HepG2 (cell line): ENCODE results near the gene SLC39A1. TPM values are rescaled to one million over a fixed set of nuclear protein-coding genes. Genes with fewer than 3 reads are reported as not detected.
A peak's percentile ranks its signal among the peaks of the same experiment; 100 is the strongest.

Experiments
- CEBPG ChIP-seq: IDR thresholded peaks from 2 replicates; pipeline ENCODE4 v1.6.1; 2016
- CENPT ChIP-seq: sonication (generic); formaldehyde crosslinking; IDR thresholded peaks from 2 replicates; pipeline ENCODE4 v1.8.0; 2022; ENCODE audit warnings: low read depth, mild to moderate bottlenecking, moderate library complexity, missing genetic modification reagents
- FOXP4 ChIP-seq: sonication (generic); formaldehyde crosslinking; IDR thresholded peaks from 2 replicates; pipeline ENCODE4 v1.4.0; 2020; ENCODE audit warnings: missing genetic modification reagents
- IRF9 ChIP-seq: sonication (generic); formaldehyde crosslinking; IDR thresholded peaks from 2 replicates; pipeline ENCODE4 v1.8.0; 2022; ENCODE audit warnings: missing genetic modification reagents, mild to moderate bottlenecking, borderline replicate concordance
- KMT2A ChIP-seq: sonication (generic); formaldehyde crosslinking; IDR thresholded peaks from 2 replicates; pipeline ENCODE4 v1.4.0; 2020; ENCODE audit warnings: missing genetic modification reagents
- MTF1 ChIP-seq: sonication (generic); formaldehyde crosslinking; IDR thresholded peaks from 2 replicates; pipeline ENCODE4 v1.5.0; 2020; ENCODE audit warnings: missing genetic modification reagents
- POLR2A ChIP-seq, 2 experiments: IDR thresholded peaks; 2 replicates each; pipeline ENCODE4 v1.6.1; 2011; ENCODE audit warnings: low read depth in 2 of 2, low read length in 2 of 2, mild to moderate bottlenecking in 1 of 2, moderate library complexity in 1 of 2; ENCODE audit not compliant: insufficient read depth in 1 of 2
- XBP1 ChIP-seq: sonication (generic); formaldehyde crosslinking; IDR thresholded peaks from 2 replicates; pipeline ENCODE4 v1.5.0; 2020; ENCODE audit warnings: missing genetic modification reagents
- ZNF331 ChIP-seq: sonication (generic); formaldehyde crosslinking; IDR thresholded peaks from 2 replicates; pipeline ENCODE4 v1.4.0; 2020; ENCODE audit warnings: missing genetic modification reagents
- ZNF44 ChIP-seq: sonication (generic); formaldehyde crosslinking; IDR thresholded peaks from 2 replicates; pipeline ENCODE4 v1.5.1; 2020; ENCODE audit warnings: mild to moderate bottlenecking, missing genetic modification reagents
- ZNF501 ChIP-seq: sonication (generic); formaldehyde crosslinking; IDR thresholded peaks from 2 replicates; pipeline ENCODE4 v1.5.1; 2020; ENCODE audit warnings: mild to moderate bottlenecking, moderate library complexity, missing genetic modification reagents
- ZNF512B ChIP-seq: sonication (generic); formaldehyde crosslinking; IDR thresholded peaks from 2 replicates; pipeline ENCODE4 v1.5.1; 2020; ENCODE audit warnings: missing genetic modification reagents, mild to moderate bottlenecking, borderline replicate concordance
- ZNF710 ChIP-seq: sonication (generic); formaldehyde crosslinking; IDR thresholded peaks from 2 replicates; pipeline ENCODE4 v1.5.0; 2020; ENCODE audit warnings: mild to moderate bottlenecking, missing genetic modification reagents, borderline replicate concordance
- ZNF850 ChIP-seq: sonication (generic); formaldehyde crosslinking; conservative IDR thresholded peaks from 2 replicates; pipeline ENCODE4 v1.9.0; 2021; ENCODE audit warnings: mild to moderate bottlenecking, missing genetic modification reagents
- ZNF879 ChIP-seq: sonication (generic); formaldehyde crosslinking; IDR thresholded peaks from 2 replicates; pipeline ENCODE4 v1.8.1; 2023; ENCODE audit warnings: missing genetic modification reagents
- ZNF883 ChIP-seq: sonication (generic); formaldehyde crosslinking; IDR thresholded peaks from 2 replicates; pipeline ENCODE4 v1.5.1; 2020; ENCODE audit warnings: mild to moderate bottlenecking, missing genetic modification reagents; ENCODE audit errors: not compliant biosample characterization
- ZSCAN9 ChIP-seq: IDR thresholded peaks from 2 replicates; pipeline ENCODE4 v1.6.1; 2016; ENCODE audit warnings: borderline replicate concordance
- ZXDC ChIP-seq: sonication (generic); formaldehyde crosslinking; IDR thresholded peaks from 2 replicates; pipeline ENCODE4 v1.5.0; 2020; ENCODE audit warnings: mild to moderate bottlenecking, missing genetic modification reagents
- polyA plus RNA-seq, 8 experiments: library from polyadenylated mRNA; depleted of rRNA in 3 of 8; stranded (reverse) in 7 of 8; unstranded in 1 of 8; fragments of >200 nt; fragmentation: Illumina TruSeq in 4 of 8; extraction: Trizol in 4 of 8; gene quantifications; 2 replicates each; pipeline versions ENCODE4 v1.2.1 to v1.2.3, GENCODE V29; 2011 to 2016; ENCODE audit warnings: low read depth in 4 of 8, missing spikeins in 1 of 8, mixed read lengths in 1 of 8; ENCODE audit not compliant: insufficient read depth in 1 of 8
- total RNA-seq, 5 experiments: library from RNA; depleted of rRNA; stranded (reverse); fragments of >200 nt; fragmentation: Illumina TruSeq; extraction: Trizol; gene quantifications; 2 replicates each; pipeline ENCODE4 v1.2.3, GENCODE V29; 2016; ENCODE audit warnings: low read depth in 1 of 5

Gene SLC39A1
- total and polyA plus RNA-seq, 2 of the 13 experiments (the other 11 are each of a cell fraction or from before 2014, with no cell fraction given) = 71.2 to 78.4 TPM

GRCh38 chr1:153922972-153923925 lies 40.1 kb downstream of the SLC39A1 start, which contains the start of gene GATAD2B (continued):
- TF ChIP-seq ZNF883 (CRISPR knock-in tag) (no peak), MTF1 (CRISPR knock-in tag) (no peak), ZXDC (CRISPR knock-in tag) (no peak), ZNF879 (CRISPR knock-in tag) (no peak), ZNF501 (CRISPR knock-in tag) (peak; percentile 81), CENPT (no peak), ZNF44 (CRISPR knock-in tag) (no peak), ZSCAN9 (CRISPR knock-in tag) (peak; percentile 21; the same call in 1 of the 2 replicates), ZNF710 (CRISPR knock-in tag) (no peak), ZNF331 (peak; percentile 70; the same call in 1 of the 2 replicates), IRF9 (CRISPR knock-in tag) (no peak), FOXP4 (CRISPR knock-in tag) (peak; percentile 3; the same call in 1 of the 2 replicates), POLR2A (IDR thresholded peaks at IDR 0.05; ENCODE audit: insufficient read depth in 1 of 2, low read depth in 2 of 2, low read length in 2 of 2) (peak; percentile 34 to 61; a peak in 2 of 4 replicates), ZNF850 (CRISPR knock-in tag) (0 out of 2 replicates have a peak, but pooled peaks have one; percentile 46), XBP1 (no peak), CEBPG (0 out of 2 replicates have a peak, but pooled peaks have one; percentile 8), ZNF512B (no peak), KMT2A (CRISPR knock-in tag) (peak; percentile 68; the same call in 1 of the 2 replicates)
